Adrenal gland (tissue), 19 donors: ENCODE measurements around the gene SDR42E1. TPM values are rescaled to one million over a fixed set of nuclear protein-coding genes. Genes with fewer than 3 reads are reported as not detected.
A peak's percentile ranks its signal among the peaks of the same experiment; 100 is the strongest.

Experiments
- DNase-seq, 7 donors: peaks; one replicate each; pipeline ENCODE4 v3.0.0-alpha.2; 2019 to 2020
- H3K27ac ChIP-seq, 5 donors: fragments of 200-600 bp; sonication (generic) in 4 of 5; 1 replicate in 3 of 5; 2 replicates in 2 of 5; pipeline versions ENCODE4 v1.5.1 to v1.8.0; 2016 to 2020; ENCODE audit warnings: mild to moderate bottlenecking in 1 of 5
- H3K27me3 ChIP-seq: fragments of 200-600 bp; 2 replicates; pipeline ENCODE4 v1.8.0; 2021
- H3K36me3 ChIP-seq, 2 donors: fragments of 200-600 bp; replicated peaks in 1 of 2; 1 replicate in 1 of 2; 2 replicates in 1 of 2; pipeline versions ENCODE4 v1.5.1 to v1.8.0; 2018 to 2022
- H3K4me1 ChIP-seq, 2 donors: fragments of 200-600 bp; replicated peaks in 1 of 2; 1 replicate in 1 of 2; 2 replicates in 1 of 2; pipeline versions ENCODE4 v1.5.1 to v1.8.0; 2018 to 2021
- H3K4me3 ChIP-seq, 4 donors: fragments of 200-600 bp; sonication (generic) in 3 of 4; one replicate each; pipeline ENCODE4 v1.5.1; 2016 to 2018
- H3K9me3 ChIP-seq, 3 donors: fragments of 200-600 bp; sonication (generic) in 1 of 3; replicated peaks in 1 of 3; 1 replicate in 2 of 3; 2 replicates in 1 of 3; pipeline versions ENCODE4 v1.5.1 to v1.8.0; 2016 to 2021
- CTCF ChIP-seq, 6 experiments: fragments of 450-650 bp in 4 of 6; fragments of 200-600 bp in 2 of 6; sonication (generic) in 1 of 6; IDR thresholded peaks; 1 replicate in 5 of 6; 2 replicates in 1 of 6; pipeline versions ENCODE4 v1.5.1 to v1.8.0; 2016 to 2021; ENCODE audit warnings: antibody characterized with exemption in 6 of 6, mild to moderate bottlenecking in 2 of 6, moderate library complexity in 1 of 6
- POLR2A ChIP-seq, 2 donors: fragments of 450-650 bp; IDR thresholded peaks; one replicate each; pipeline ENCODE4 v1.6.1; 2017; ENCODE audit warnings: antibody characterized with exemption in 2 of 2, mild to moderate bottlenecking in 2 of 2, moderate library complexity in 1 of 2
- whole genome bisulfite sequencing, 4 donors: extraction: QIAGEN DNeasy Blood & Tissue Kit in 2 of 4; methylation state at CpG; one replicate each; pipeline versions ENCODE4 v1.1.5 to v1.1.7; 2013 to 2017; 5-methylcytosine and 5-hydroxymethylcytosine counted together
- intact Hi-C, 2 donors: fragments of 100-400 bp; cut with DNase I; formaldehyde crosslinking; loops; one replicate each; pipeline versions ENCODE4 v1.14.1 to v1.15.0; 2022 to 2023
- long read RNA-seq, 10 donors: library from polyadenylated mRNA in 3 of 10; unstranded in 2 of 10; stranded (forward) in 1 of 10; transcript quantifications; one replicate each; pipeline ENCODE4 v2.0.0 and lab custom pipeline, GENCODE V29; 2021 to 2026
- polyA plus RNA-seq, 3 donors: library from polyadenylated mRNA; stranded (reverse); fragments of 200-250 nt in 2 of 3; fragments of 350-450 nt in 1 of 3; fragmentation: Illumina TruSeq in 1 of 3; extraction: RNeasy Lipid Tissue Mini Kit (QIAGEN cat#74804) in 1 of 3; gene quantifications; one replicate each; pipeline ENCODE4 v1.2.3, GENCODE V29; 2013 to 2014
- total RNA-seq, 9 donors: library from RNA; depleted of rRNA in 4 of 9; stranded (reverse); fragments of >200 nt in 4 of 9; fragments of 120-200 nt in 1 of 9; fragmentation: NEBNext Ultra II Directional in 1 of 9; extraction: Animal tissue kit (Norgen Biotek cat#: 25700) in 1 of 9; gene quantifications; one replicate each; pipeline versions ENCODE4 v1.1.0 to v1.2.4, GENCODE V29; 2013 to 2023
- donor health status: healthy with polysubstance abuse.
- donor health status: Bipolar disorder and iron deficiency.
- donor health status: DM: yes; HTN: yes; CAD: no.
- donor health status: DM: no; HTN: no; CAD: no.
- donor health status: DM: no; HTN: no; CAD: no.
- donor health status: DM: yes; HTN: yes; CAD: no.

Gene SDR42E1
- under 1 TPM in 8 of 9 donors, not detected in 1; 0.17 to 0.94 (median 0.31) TPM for total RNA-seq
- under 1 TPM; 0.10 to 0.55 (median 0.16) TPM for polyA plus RNA-seq
- long read RNA-seq, donor 1: 0 reads
- long read RNA-seq, donor 2: 0 reads
- long read RNA-seq, donor 3: 0 reads
- long read RNA-seq, donor 4: 0 reads
- long read RNA-seq, donor 5, partial matches to known transcripts: 0 of 1 reads
- long read RNA-seq, donor 5, other reads (novel, unspliced or antisense): 0 of 1 reads
- long read RNA-seq, donor 6: 0 reads
- long read RNA-seq, donor 7: 0 reads
- long read RNA-seq, donor 8: 0 reads
- long read RNA-seq, donor 9: 0 reads
- long read RNA-seq, donor 10: 0 reads

GRCh38 chr16:82011199-82011641 lies at the start of gene SDR42E1:
TSS of gene SDR42E1 (minus strand) at chr16:82011470. CDS start at chr16:82000858, 10,612 bp downstream.
- Histone ChIP-seq H3K4me1 (no peaks in the 10 kb centered on the region), H3K4me3 (peak within 1 kb of the TSS in 1 of 4 donors; percentile 34), H3K27ac (no peak within 1 kb of the TSS), H3K9me3 (no peaks in the 10 kb centered on the region), H3K36me3 (no peaks in the 10 kb centered on the region), H3K27me3 (peaks cover 23% of the 10 kb centered on the region)
- no peak for DNase-seq
- intact Hi-C loops: no loop called here
- WGBS, 4 donors: 9 to 24% (median 12%) methylated on average over 12 to 32 of the region's 32 CpGs
- TF ChIP-seq CTCF (IDR thresholded peaks at IDR 0.05) (no peak), POLR2A (IDR thresholded peaks at IDR 0.05) (no peak)

GRCh38 chr16:82059983-82060421 lies 48.7 kb upstream of the SDR42E1 start:
- intact Hi-C loops: no loop called here
- H3K27me3 ChIP-seq: no peaks in the 10 kb centered on the region
- TF ChIP-seq CTCF (IDR thresholded peaks at IDR 0.05): no peak
- TF ChIP-seq POLR2A (IDR thresholded peaks at IDR 0.05): no peak

GRCh38 chr16:82059161-82059982 lies 48.1 kb upstream of the SDR42E1 start:
- no peak for DNase-seq
- TF ChIP-seq POLR2A (IDR thresholded peaks at IDR 0.05) (no peak), CTCF (IDR thresholded peaks at IDR 0.05) (no peak)
- Histone ChIP-seq H3K27me3 (no peaks in the 10 kb centered on the region), H3K4me1 (no peaks in the 10 kb centered on the region), H3K9me3 (no peaks in the 10 kb centered on the region), H3K27ac (no peak overlapping the region), H3K36me3 (no peaks in the 10 kb centered on the region), H3K4me3 (no peak overlapping the region)
- intact Hi-C loops: no loop called here
- 76 to 90% (median 83%) methylated on average over 8 of the region's 8 CpGs for WGBS, 4 donors

More at GRCh38 chr16:82059983-82060421, 48.7 kb upstream of the SDR42E1 start:
- Histone ChIP-seq H3K36me3 (no peaks in the 10 kb centered on the region), H3K4me3 (no peak overlapping the region), H3K9me3 (no peaks in the 10 kb centered on the region), H3K4me1 (no peaks in the 10 kb centered on the region), H3K27ac (no peak overlapping the region)
- no peak for DNase-seq
- WGBS, 4 donors: 30 to 46% (median 38%) methylated on average over 1 of the region's 1 CpG

- no peak overlapping the region for H3K4me3 ChIP-seq
- no peaks in the 10 kb centered on the region for H3K36me3 ChIP-seq
- 81 to 91% (median 87%) methylated on average over 3 of the region's 3 CpGs for WGBS, 4 donors
- no peak for TF ChIP-seq CTCF (IDR thresholded peaks at IDR 0.05)
- TF ChIP-seq POLR2A (IDR thresholded peaks at IDR 0.05): no peak
- no peaks in the 10 kb centered on the region for H3K27me3 ChIP-seq
- H3K27ac ChIP-seq: no peak overlapping the region
- intact Hi-C loops: no loop called here
- no peak for DNase-seq
- H3K9me3 ChIP-seq: no peaks in the 10 kb centered on the region
- no peaks in the 10 kb centered on the region for H3K4me1 ChIP-seq
Measured at GRCh38 chr16:82056550-82056896, 45.3 kb upstream of the SDR42E1 start.
